Cardiac muscle cell (in vitro differentiated cells and primary cell): Measurements from ENCODE around the gene GALNT2. TPM values are rescaled to one million over a fixed set of nuclear protein-coding genes. Genes with fewer than 3 reads are reported as not detected.

Experiments used
- DNase-seq, 2 donors: peaks; one replicate each; pipeline versions ENCODE4 v3.0.0 to v3.0.0-alpha.2; 2010 to 2017; ENCODE audit warnings: low read depth in 1 of 2, low spot score in 1 of 2
- H3K27ac ChIP-seq: fragments of 200-600 bp; sonication (generic); 2 replicates; pipeline ENCODE4 v1.5.1; 2016
- H3K27me3 ChIP-seq: fragments of 200-600 bp; sonication (generic); 2 replicates; pipeline ENCODE4 v1.6.0; 2016; ENCODE audit warnings: control low read depth
- H3K36me3 ChIP-seq: fragments of 200-600 bp; sonication (generic); 2 replicates; pipeline ENCODE4 v1.5.1; 2016; ENCODE audit warnings: control low read depth
- H3K4me1 ChIP-seq: fragments of 200-600 bp; sonication (generic); 2 replicates; pipeline ENCODE4 v1.8.1; 2017; ENCODE audit warnings: low read depth, mild to moderate bottlenecking, mixed run types
- H3K4me3 ChIP-seq: fragments of 200-600 bp; sonication (generic); 2 replicates; pipeline ENCODE4 v1.5.1; 2016; ENCODE audit warnings: mild to moderate bottlenecking
- H3K9me3 ChIP-seq: fragments of 200-600 bp; sonication (generic); 2 replicates; pipeline ENCODE4 v1.5.1; 2017; ENCODE audit warnings: low read depth, mild to moderate bottlenecking, control low read depth
- CTCF ChIP-seq: IDR thresholded peaks from 2 replicates; pipeline ENCODE4 v1.5.1; 2012; ENCODE audit warnings: low read depth, mild to moderate bottlenecking, low read length
- polyA plus RNA-seq: library from polyadenylated mRNA; unstranded; fragments of >200 nt; fragmentation: Nextera tagmentation; extraction: Ambion mirVana; gene quantifications from 2 replicates; pipeline ENCODE4 v1.2.1, GENCODE V29; 2016
- total RNA-seq: library from RNA; depleted of rRNA; stranded (reverse); fragments of >200 nt; gene quantifications from 2 replicates; pipeline ENCODE4 v1.2.3, GENCODE V29; 2016

Gene GALNT2
- total and polyA plus RNA-seq, 2 experiments from 2014 or later = 71.4 to 92.1 TPM

DNA sequence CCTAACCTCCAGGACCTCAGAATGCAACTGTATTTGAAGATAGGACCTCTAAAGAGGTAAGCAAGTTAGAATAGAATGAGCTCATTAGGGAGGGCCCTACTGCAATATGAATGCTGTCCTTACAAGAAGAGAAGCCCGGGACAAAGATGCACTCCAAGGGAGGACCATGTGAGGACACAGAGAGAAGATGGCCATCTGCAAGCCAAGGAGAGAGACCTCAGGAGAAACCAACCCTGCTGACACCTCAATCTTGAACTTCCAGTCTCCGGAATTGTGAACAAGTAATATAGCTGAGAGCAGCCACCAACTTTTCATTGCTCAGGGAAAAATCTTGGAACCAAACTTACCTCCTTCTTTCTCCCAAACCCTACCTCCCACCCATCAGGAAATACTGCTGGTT lies 15.0 kb upstream of the GALNT2 start:
- H3K4me1 ChIP-seq = no peaks in the 10 kb centered on the region
- no peaks in the 10 kb centered on the region for H3K9me3 ChIP-seq
- no peak overlapping the region for H3K4me3 ChIP-seq
- no peaks in the 10 kb centered on the region for H3K27me3 ChIP-seq
- no peaks in the 10 kb centered on the region for H3K36me3 ChIP-seq
- no peak overlapping the region for H3K27ac ChIP-seq
- TF ChIP-seq CTCF = no peak
- no peak for DNase-seq

GRCh38 chr1:230052665-230053064 lies 14.4 kb upstream of the GALNT2 start:
- Histone ChIP-seq H3K27me3 (no peaks in the 10 kb centered on the region), H3K27ac (no peak overlapping the region), H3K4me3 (no peak overlapping the region), H3K36me3 (no peaks in the 10 kb centered on the region), H3K4me1 (no peaks in the 10 kb centered on the region), H3K9me3 (no peaks in the 10 kb centered on the region)
- TF ChIP-seq CTCF = no peak
- no peak for DNase-seq

DNA sequence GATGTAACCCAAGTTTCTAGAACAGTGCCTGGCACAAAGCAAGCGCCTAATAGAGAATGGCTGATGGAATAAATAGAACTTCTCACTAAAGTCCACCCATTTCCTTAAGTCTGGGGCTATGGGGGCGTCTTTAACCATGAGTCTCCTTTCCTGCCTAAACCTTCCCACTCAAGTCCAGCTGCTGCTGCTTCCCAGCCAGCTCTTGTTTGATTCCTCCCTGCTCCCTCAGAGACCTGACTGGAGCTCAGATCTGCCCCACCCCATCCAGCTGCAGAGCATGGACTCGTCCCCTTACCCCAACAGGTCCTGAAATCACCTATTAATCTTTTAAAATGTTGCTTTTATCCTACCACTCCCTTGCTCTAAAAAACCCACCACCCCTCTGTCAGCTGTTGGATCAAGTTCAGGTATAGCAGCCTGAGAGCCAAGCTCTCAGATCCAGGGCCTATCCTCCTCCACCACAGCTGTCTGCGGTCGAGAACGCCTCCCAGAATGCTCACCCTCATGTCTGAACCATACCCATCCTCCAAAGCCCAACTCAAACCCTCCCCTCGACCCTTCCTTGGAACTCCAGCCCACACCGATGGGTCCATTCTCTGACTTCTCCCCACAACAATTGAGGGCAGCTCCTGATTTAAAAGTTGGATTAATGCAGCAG lies 12.8 kb upstream of the GALNT2 start:
- no peak for TF ChIP-seq CTCF
- Histone ChIP-seq H3K27me3 (no peaks in the 10 kb centered on the region), H3K9me3 (no peaks in the 10 kb centered on the region), H3K36me3 (no peaks in the 10 kb centered on the region), H3K4me1 (no peaks in the 10 kb centered on the region), H3K27ac (no peak overlapping the region), H3K4me3 (no peak overlapping the region)
- no peak for DNase-seq

GRCh38 chr1:230056098-230056497 lies 10.9 kb upstream of the GALNT2 start:
- H3K27me3 ChIP-seq = no peaks in the 10 kb centered on the region
- no peak overlapping the region for H3K4me3 ChIP-seq
- DNase-seq = no peak
- H3K27ac ChIP-seq = no peak overlapping the region
- no peak for TF ChIP-seq CTCF
- H3K36me3 ChIP-seq = no peaks in the 10 kb centered on the region
- no peaks in the 10 kb centered on the region for H3K4me1 ChIP-seq
- H3K9me3 ChIP-seq = no peaks in the 10 kb centered on the region

DNA sequence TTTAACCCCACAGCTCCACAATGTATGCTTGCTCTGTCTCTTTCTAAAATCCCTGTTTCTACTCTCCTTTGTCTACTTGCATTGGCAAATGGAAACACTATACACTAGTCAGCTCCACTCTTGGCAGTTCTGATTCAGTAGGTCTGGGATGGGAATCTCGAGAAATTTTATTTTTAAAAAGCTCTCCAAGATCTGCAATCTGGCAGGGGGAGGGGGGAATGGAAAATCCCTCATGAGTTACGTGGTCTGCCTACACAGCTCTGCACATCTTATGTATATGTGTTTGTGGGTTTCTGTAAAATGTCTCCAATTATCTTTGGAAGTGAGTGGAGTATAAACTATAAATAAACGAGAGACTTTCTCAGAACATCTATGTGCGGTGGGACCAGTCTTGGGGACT lies 9.9 kb upstream of the GALNT2 start:
- H3K27me3 ChIP-seq = no peaks in the 10 kb centered on the region
- no peak overlapping the region for H3K27ac ChIP-seq
- TF ChIP-seq CTCF = no peak
- no peaks in the 10 kb centered on the region for H3K9me3 ChIP-seq
- no peaks in the 10 kb centered on the region for H3K4me1 ChIP-seq
- H3K36me3 ChIP-seq = no peaks in the 10 kb centered on the region
- DNase-seq = no peak
- H3K4me3 ChIP-seq = no peak overlapping the region
